Coronary artery (tissue), 2 donors: ENCODE data around the gene CD81.

ENCODE experiments used
- DNase-seq: peaks from one replicate; pipeline ENCODE4 v3.0.0-alpha.2; 2017; ENCODE audit warnings: low spot score
- H3K27ac ChIP-seq, 2 donors: fragments of 200-600 bp; sonication (generic); one replicate each; pipeline ENCODE4 v1.5.1; 2016 to 2019
- H3K4me3 ChIP-seq: fragments of 200-600 bp; sonication (generic); 2 replicates; pipeline ENCODE4 v1.5.1; 2016; ENCODE audit warnings: mild to moderate bottlenecking, moderate library complexity
- CTCF ChIP-seq: fragments of 200-600 bp; sonication (generic); IDR thresholded peaks from one replicate; pipeline ENCODE4 v1.5.1; 2019; ENCODE audit warnings: antibody characterized with exemption

Gene CD81

GRCh38 chr11:2393111-2393868, 16.2 kb downstream of the CD81 start:
- H3K4me3 ChIP-seq = no peak overlapping the region
- TF ChIP-seq CTCF = no peak
- peak overlapping the region in 1 of 2 donors; percentile 40 for H3K27ac ChIP-seq
- DNase-seq = no peak

GRCh38 chr11:2393941-2394817, 17.1 kb downstream of the CD81 start:
- no peak overlapping the region for H3K27ac ChIP-seq
- H3K4me3 ChIP-seq = no peak overlapping the region
- TF ChIP-seq CTCF = no peak
- no peak for DNase-seq

GRCh38 chr11:2394818-2395105, 17.7 kb downstream of the CD81 start:
- no peak for DNase-seq
- no peak overlapping the region for H3K27ac ChIP-seq
- no peak overlapping the region for H3K4me3 ChIP-seq
- TF ChIP-seq CTCF = no peak

- Histone ChIP-seq H3K4me3 (no peak overlapping the region), H3K27ac (no peak overlapping the region)
- DNase-seq = no peak
- no peak for TF ChIP-seq CTCF
Measured at GRCh38 chr11:2395211-2395730, 18.2 kb downstream of the CD81 start.

DNA sequence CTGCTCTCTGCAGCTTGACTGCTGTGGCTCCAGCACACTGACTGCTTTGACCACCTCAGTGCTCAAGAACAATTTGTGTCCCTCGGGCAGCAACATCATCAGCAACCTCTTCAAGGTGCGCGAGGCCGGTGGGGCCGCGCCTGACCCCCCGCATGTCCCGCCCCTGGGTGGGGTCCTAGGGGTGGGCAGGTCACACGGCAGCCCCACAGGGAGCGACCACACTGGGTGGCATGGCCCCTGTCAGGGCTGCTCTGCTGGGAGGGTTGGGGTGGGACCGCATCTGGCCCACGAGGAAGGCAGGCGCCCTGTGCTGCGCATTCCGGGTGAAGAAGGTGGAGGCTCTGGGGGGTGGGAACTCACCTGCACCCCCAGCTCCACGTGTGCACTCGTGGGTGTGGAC, 18.7 kb downstream of the CD81 start:
- no peak for TF ChIP-seq CTCF
- DNase-seq = no peak
- Histone ChIP-seq H3K4me3 (no peak overlapping the region), H3K27ac (no peak overlapping the region)

DNA sequence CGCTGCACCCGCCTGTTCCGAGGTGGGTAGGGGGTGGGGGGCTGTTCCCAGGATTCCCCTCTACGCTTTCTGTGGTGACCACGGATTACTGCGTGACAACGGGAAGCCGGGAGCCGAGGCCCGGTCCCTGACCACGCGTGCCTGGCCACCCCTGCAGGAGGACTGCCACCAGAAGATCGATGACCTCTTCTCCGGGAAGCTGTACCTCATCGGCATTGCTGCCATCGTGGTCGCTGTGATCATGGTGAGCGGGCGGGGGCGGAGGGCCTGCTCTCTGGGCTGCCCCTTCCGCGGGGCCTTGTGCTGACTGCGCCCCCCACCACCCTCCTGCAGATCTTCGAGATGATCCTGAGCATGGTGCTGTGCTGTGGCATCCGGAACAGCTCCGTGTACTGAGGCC, 19.4 kb downstream of the CD81 start:
- H3K4me3 ChIP-seq = no peak overlapping the region
- H3K27ac ChIP-seq = no peak overlapping the region
- TF ChIP-seq CTCF = no peak
- DNase-seq = no peak
